Kidney epithelial cell (primary cell): ENCODE measurements around the gene GPR158. TPM values are rescaled to one million over a fixed set of nuclear protein-coding genes. Genes with fewer than 3 reads are reported as not detected.

ENCODE experiments used
- DNase-seq: peaks from one replicate; pipeline ENCODE4 v3.0.0-alpha.2; 2010; ENCODE audit warnings: low read depth
- H3K27me3 ChIP-seq: 2 replicates; pipeline ENCODE4 v1.6.0; 2011; ENCODE audit warnings: low read length; ENCODE audit not compliant: control insufficient read depth, insufficient read depth
- H3K36me3 ChIP-seq: 2 replicates; pipeline ENCODE4 v1.5.1; 2011; ENCODE audit warnings: low read length; ENCODE audit not compliant: control insufficient read depth, insufficient read depth
- H3K4me3 ChIP-seq: 2 replicates; pipeline ENCODE4 v1.5.1; 2011; ENCODE audit warnings: low read depth, mild to moderate bottlenecking, control low read depth, low read length
- CTCF ChIP-seq: IDR thresholded peaks from 2 replicates; pipeline ENCODE4 v1.5.1; 2011; ENCODE audit warnings: mild to moderate bottlenecking, moderate library complexity, low read length, control low read depth, inconsistent platforms; ENCODE audit not compliant: insufficient read depth, poor library complexity, severe bottlenecking
- total RNA-seq: library from RNA; depleted of rRNA; stranded (reverse); fragments of >200 nt; gene quantifications from 2 replicates; pipeline ENCODE4 v1.2.3, GENCODE V29; 2015

Gene GPR158
- total RNA-seq, 1 donor from 2014 or later: not detected

GRCh38 chr10:25604591-25604990 is 429.8 kb downstream of the GPR158 start:
- DNase-seq: no peak
- Histone ChIP-seq H3K27me3 (no peaks in the 10 kb centered on the region), H3K4me3 (no peak overlapping the region), H3K36me3 (no peaks in the 10 kb centered on the region)
- no peak for TF ChIP-seq CTCF

GRCh38 chr10:25614652-25615051 is 439.9 kb downstream of the GPR158 start:
- no peak for DNase-seq
- Histone ChIP-seq H3K4me3 (no peak overlapping the region), H3K27me3 (no peaks in the 10 kb centered on the region), H3K36me3 (no peaks in the 10 kb centered on the region)
- TF ChIP-seq CTCF: no peak

- H3K27me3 ChIP-seq: no peaks in the 10 kb centered on the region
- no peak overlapping the region for H3K4me3 ChIP-seq
- no peak for TF ChIP-seq CTCF
- no peak for DNase-seq
- no peaks in the 10 kb centered on the region for H3K36me3 ChIP-seq
Observed at GRCh38 chr10:25615926-25616325, 441.1 kb downstream of the GPR158 start.

- H3K4me3 ChIP-seq: no peak overlapping the region
- DNase-seq: no peak
- TF ChIP-seq CTCF: no peak
- H3K27me3 ChIP-seq: no peaks in the 10 kb centered on the region
- no peaks in the 10 kb centered on the region for H3K36me3 ChIP-seq
Observed at GRCh38 chr10:25616903-25617592, 442.2 kb downstream of the GPR158 start.

GRCh38 chr10:25627606-25628005 is 452.8 kb downstream of the GPR158 start:
- Histone ChIP-seq H3K4me3 (no peak overlapping the region), H3K27me3 (no peaks in the 10 kb centered on the region), H3K36me3 (no peaks in the 10 kb centered on the region)
- no peak for TF ChIP-seq CTCF
- no peak for DNase-seq

- no peak for DNase-seq
Observed at GRCh38 chr10:25629333-25629732, 454.5 kb downstream of the GPR158 start.

More at GRCh38 chr10:25629333-25629732, 454.5 kb downstream of the GPR158 start:
- no peak overlapping the region for H3K4me3 ChIP-seq
- TF ChIP-seq CTCF: no peak
- no peaks in the 10 kb centered on the region for H3K36me3 ChIP-seq
- H3K27me3 ChIP-seq: no peaks in the 10 kb centered on the region
